K562 (cell line): ENCODE measurements around the gene TARBP2. TPM values are rescaled to one million over a fixed set of nuclear protein-coding genes. Genes with fewer than 3 reads are reported as not detected.

Experiments
- CC2D1A ChIP-seq: fragments of 450-650 bp; IDR thresholded peaks from 2 replicates; pipeline ENCODE4 v1.6.1; 2017; ENCODE audit warnings: mild to moderate bottlenecking
- COPS2 ChIP-seq: fragments of 450-650 bp; conservative IDR thresholded peaks from 2 replicates; pipeline ENCODE4 v1.6.1; 2016; ENCODE audit warnings: mild to moderate bottlenecking, moderate library complexity
- LEF1 ChIP-seq: fragments of 450-650 bp; IDR thresholded peaks from 2 replicates; pipeline ENCODE4 v1.6.1; 2016; ENCODE audit warnings: mild to moderate bottlenecking
- PCBP2 ChIP-seq: fragments of 200-400 bp; formaldehyde crosslinking; IDR thresholded peaks from 2 replicates; pipeline ENCODE4 v1.6.1; 2018; ENCODE audit warnings: low read length, low read depth, mild to moderate bottlenecking, moderate library complexity; ENCODE audit not compliant: poor library complexity, severe bottlenecking
- PREB ChIP-seq: sonication (generic); formaldehyde crosslinking; IDR thresholded peaks from 2 replicates; pipeline ENCODE4 v1.8.1; 2023; ENCODE audit warnings: mild to moderate bottlenecking, missing genetic modification reagents
- SETDB1 ChIP-seq: IDR thresholded peaks from one replicate; pipeline ENCODE4 v1.6.1; 2012; ENCODE audit warnings: low read length, control low read depth, inconsistent platforms
- TAF15 ChIP-seq: fragments of 200-400 bp; formaldehyde crosslinking; IDR thresholded peaks from 2 replicates; pipeline ENCODE4 v1.6.1; 2017; ENCODE audit warnings: mild to moderate bottlenecking, low read depth, low read length, moderate library complexity
- XRCC5 ChIP-seq: fragments of 200-400 bp; formaldehyde crosslinking; IDR thresholded peaks from 2 replicates; pipeline ENCODE4 v1.6.1; 2017; ENCODE audit warnings: low read depth, mild to moderate bottlenecking, low read length
- ZNF436 ChIP-seq: fragments of 250-450, 450-650 bp; sonication (Bioruptor Pico); formaldehyde crosslinking; IDR thresholded peaks from 2 replicates; pipeline ENCODE4 v1.7.0; 2020; ENCODE audit warnings: mild to moderate bottlenecking
- polyA plus RNA-seq, 8 experiments: library from polyadenylated mRNA; depleted of rRNA in 4 of 8; stranded (reverse) in 5 of 8; unstranded in 3 of 8; fragments of >200 nt; fragmentation: Nextera tagmentation in 2 of 8; fragmentation: Illumina TruSeq in 1 of 8; extraction: Ambion mirVana in 2 of 8; extraction: Trizol in 1 of 8; gene quantifications; 2 replicates each; pipeline versions ENCODE4 v1.2.1 to v1.2.3, GENCODE V29; 2011 to 2014; ENCODE audit warnings: inconsistent platforms in 1 of 8, missing spikeins in 1 of 8
- total RNA-seq, 7 experiments: library from RNA; depleted of rRNA in 6 of 7; stranded (reverse); fragments of >200 nt in 6 of 7; fragmentation: Illumina TruSeq in 2 of 7; extraction: Trizol in 2 of 7; gene quantifications; 2 replicates each; pipeline versions ENCODE4 v1.2.1 to v1.2.3, GENCODE V29; 2011 to 2021; ENCODE audit warnings: low replicate concordance in 1 of 7
- TF ChIP-seq, protein P1 (sequence below): IDR thresholded peaks from 3 replicates; pipeline ENCODE4 v1.6.1; 2011; ENCODE audit warnings: borderline replicate concordance, mild to moderate bottlenecking; ENCODE audit not compliant: insufficient read length, insufficient read depth

Gene TARBP2
- total and polyA plus RNA-seq, 9 of the 15 experiments (the other 6 are each of a cell fraction or from before 2014, with no cell fraction given): 5.6 to 69.0 (median 44.6) TPM

DNA sequence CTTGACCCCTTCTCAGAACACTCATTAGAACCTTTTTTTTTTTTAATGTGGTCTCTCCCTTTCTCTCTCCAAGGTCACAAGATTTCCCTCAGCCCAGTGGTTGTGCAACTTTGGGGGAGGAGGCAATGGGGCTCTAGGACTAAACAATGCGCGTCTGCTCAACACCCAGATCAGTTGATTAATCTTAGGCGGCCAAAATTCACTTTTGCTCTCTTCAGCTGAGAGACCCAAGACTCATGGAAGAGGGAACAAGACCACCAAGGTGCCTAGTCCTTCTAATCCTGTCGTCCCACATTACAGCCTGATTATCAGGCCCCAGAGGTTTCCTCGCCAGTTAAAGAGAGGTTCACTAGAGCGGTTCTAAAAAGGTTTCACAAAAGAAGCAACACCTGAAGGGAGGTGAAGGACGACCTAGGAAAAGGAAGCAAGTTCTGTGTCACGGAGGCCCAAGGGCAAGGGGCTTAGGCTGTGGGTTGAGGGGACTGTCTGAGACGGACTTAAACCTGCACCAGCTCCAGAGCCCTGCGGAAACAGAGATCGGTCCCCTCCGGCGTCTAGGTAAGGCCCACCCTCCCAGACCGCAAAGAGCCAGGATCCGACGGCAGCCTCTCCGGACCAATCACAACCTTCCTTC lies 824 bp upstream of the TARBP2 start (continued):
- TF ChIP-seq PCBP2 (no peak), TAF15 (no peak), SETDB1 (no peak), PREB (CRISPR knock-in tag) (no peak), COPS2 (no peak), ZNF436 (CRISPR knock-in tag) (no peak), CC2D1A (peak; percentile 98), XRCC5 (no peak), LEF1 (no peak)
- TF ChIP-seq, protein P1, sequence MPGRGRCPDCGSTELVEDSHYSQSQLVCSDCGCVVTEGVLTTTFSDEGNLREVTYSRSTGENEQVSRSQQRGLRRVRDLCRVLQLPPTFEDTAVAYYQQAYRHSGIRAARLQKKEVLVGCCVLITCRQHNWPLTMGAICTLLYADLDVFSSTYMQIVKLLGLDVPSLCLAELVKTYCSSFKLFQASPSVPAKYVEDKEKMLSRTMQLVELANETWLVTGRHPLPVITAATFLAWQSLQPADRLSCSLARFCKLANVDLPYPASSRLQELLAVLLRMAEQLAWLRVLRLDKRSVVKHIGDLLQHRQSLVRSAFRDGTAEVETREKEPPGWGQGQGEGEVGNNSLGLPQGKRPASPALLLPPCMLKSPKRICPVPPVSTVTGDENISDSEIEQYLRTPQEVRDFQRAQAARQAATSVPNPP: no peak
